Measurements from ENCODE around the gene CCNL1. TPM values are rescaled to one million over a fixed set of nuclear protein-coding genes. Genes with fewer than 3 reads are reported as not detected.

The CCNL1 gene
- total RNA-seq, 4 donors from 2014 or later, result 309 to 477 (median 414) TPM

DNA sequence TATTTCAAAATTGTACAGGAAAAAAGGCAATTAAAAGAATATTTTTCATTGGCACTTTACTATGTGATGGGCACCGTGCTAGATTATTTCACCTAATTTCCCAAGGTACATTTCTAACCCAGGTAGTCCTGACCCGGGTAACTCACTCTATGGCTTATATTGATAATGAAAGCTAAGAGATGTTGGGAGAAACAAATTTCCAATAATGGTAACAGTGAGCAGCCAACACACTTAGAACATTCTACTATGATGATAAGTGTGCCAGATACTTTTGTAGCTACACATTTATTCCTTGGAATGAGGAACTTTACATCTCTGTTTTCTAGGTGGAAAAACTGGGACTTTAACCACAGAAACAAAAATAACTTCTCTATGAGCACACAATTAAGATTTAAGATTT is 7.5 kb downstream of the CCNL1 start:
- TF ChIP-seq POLR2A (IDR thresholded peaks at IDR 0.05), result no peak
- TF ChIP-seq, protein P1, sequence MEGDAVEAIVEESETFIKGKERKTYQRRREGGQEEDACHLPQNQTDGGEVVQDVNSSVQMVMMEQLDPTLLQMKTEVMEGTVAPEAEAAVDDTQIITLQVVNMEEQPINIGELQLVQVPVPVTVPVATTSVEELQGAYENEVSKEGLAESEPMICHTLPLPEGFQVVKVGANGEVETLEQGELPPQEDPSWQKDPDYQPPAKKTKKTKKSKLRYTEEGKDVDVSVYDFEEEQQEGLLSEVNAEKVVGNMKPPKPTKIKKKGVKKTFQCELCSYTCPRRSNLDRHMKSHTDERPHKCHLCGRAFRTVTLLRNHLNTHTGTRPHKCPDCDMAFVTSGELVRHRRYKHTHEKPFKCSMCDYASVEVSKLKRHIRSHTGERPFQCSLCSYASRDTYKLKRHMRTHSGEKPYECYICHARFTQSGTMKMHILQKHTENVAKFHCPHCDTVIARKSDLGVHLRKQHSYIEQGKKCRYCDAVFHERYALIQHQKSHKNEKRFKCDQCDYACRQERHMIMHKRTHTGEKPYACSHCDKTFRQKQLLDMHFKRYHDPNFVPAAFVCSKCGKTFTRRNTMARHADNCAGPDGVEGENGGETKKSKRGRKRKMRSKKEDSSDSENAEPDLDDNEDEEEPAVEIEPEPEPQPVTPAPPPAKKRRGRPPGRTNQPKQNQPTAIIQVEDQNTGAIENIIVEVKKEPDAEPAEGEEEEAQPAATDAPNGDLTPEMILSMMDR (IDR thresholded peaks at IDR 0.05), result no peak
- Histone ChIP-seq H3K4me1 (peaks cover 0 to 39% (median 12%) of the 10 kb centered on the region in 4 donors), H3K4me3 (no peak overlapping the region), H3K27ac (no peak overlapping the region), H3K36me3 (peaks cover 0 to 99% (median 8%) of the 10 kb centered on the region in 3 donors), H3K27me3 (no peaks in the 10 kb centered on the region), H3K9me3 (no peaks in the 10 kb centered on the region)
- DNase-seq, result no peak

DNA sequence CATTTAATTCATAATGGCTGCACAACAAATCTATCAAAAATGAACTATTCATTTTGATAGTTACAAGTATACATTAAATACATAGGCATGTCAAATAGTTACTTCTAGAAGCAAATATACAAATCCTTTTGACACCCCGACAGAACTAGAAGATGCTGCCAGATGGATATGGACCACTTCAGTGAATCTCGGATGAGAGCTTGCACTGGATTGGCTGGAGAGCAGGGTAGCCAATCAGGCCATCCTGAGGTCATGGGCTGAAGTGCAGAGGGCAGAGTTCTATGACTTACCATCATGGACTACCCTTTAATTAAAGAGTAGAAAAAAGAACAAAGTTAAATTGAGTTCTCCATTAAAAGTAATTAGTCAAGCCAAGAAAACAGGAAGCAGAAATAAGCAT is 8.3 kb downstream of the CCNL1 start:
- Histone ChIP-seq H3K27ac (no peak overlapping the region), H3K4me3 (no peak overlapping the region), H3K36me3 (peaks cover 0 to 99% (median 8%) of the 10 kb centered on the region in 3 donors), H3K27me3 (no peaks in the 10 kb centered on the region), H3K9me3 (no peaks in the 10 kb centered on the region), H3K4me1 (peaks cover 0 to 31% (median 10%) of the 10 kb centered on the region in 4 donors)
- DNase-seq, result no peak
- TF ChIP-seq, protein P1 (IDR thresholded peaks at IDR 0.05), result no peak
- no peak for TF ChIP-seq POLR2A (IDR thresholded peaks at IDR 0.05)

DNA sequence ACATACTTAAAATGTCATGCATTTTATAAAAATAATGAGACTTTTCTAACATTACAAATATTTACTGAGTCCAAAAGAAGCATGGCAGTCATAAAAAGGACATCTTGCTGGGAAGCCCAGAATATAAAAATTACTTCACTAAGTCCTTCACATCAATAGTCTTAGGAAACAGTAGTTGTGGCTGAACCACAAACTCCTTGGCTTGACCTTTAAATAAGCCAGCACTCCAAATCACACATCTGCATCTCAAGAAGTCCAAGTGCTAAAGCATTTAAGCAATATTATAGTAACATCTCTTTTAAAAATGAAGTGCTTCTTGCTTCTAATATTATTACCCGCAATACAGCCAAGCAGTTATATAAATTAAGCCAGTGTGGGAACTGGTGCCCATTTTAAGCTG is 8.8 kb downstream of the CCNL1 start:
- Histone ChIP-seq H3K4me1 (peaks cover 0 to 26% (median 7%) of the 10 kb centered on the region in 4 donors), H3K36me3 (peaks cover 0 to 99% (median 8%) of the 10 kb centered on the region in 3 donors), H3K27me3 (no peaks in the 10 kb centered on the region), H3K9me3 (no peaks in the 10 kb centered on the region), H3K27ac (no peak overlapping the region), H3K4me3 (no peak overlapping the region)
- TF ChIP-seq, protein P1 (IDR thresholded peaks at IDR 0.05), result no peak
- TF ChIP-seq POLR2A (IDR thresholded peaks at IDR 0.05), result no peak
- no peak for DNase-seq

DNA sequence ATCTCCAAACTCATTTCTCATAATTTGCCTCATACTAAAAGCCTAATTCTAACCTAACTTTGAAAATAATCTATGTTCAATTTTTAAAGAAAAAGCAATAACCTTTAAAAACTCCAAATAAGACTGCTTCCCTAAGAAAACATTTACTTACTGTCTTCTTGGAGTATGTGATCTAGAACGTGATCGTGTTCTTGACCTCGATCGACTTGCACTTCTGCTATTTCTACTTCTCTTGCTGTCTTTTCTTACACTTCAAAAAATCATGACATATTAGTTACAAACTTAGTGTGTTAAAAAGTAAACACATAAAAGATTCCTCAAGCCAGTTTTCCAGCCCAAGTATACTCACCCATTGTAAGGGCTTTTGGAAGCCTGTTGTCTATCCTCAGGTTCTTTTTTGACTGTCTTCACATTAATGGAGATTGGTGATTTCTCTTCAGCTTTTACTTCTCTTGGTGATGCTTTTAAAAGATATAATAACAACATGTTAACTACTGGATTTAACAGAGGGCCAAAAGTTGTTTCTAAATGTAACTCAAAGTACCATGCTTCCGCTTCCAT is 10.7 kb downstream of the CCNL1 start:
- Histone ChIP-seq H3K27ac (no peak overlapping the region), H3K36me3 (peaks cover 0 to 99% (median 8%) of the 10 kb centered on the region in 3 donors), H3K4me1 (peaks cover 0 to 7% (median 0%) of the 10 kb centered on the region in 4 donors), H3K9me3 (no peaks in the 10 kb centered on the region), H3K4me3 (no peak overlapping the region), H3K27me3 (no peaks in the 10 kb centered on the region)
- no peak for DNase-seq
- TF ChIP-seq, protein P1 (IDR thresholded peaks at IDR 0.05), result no peak
- TF ChIP-seq POLR2A (IDR thresholded peaks at IDR 0.05), result no peak

DNA sequence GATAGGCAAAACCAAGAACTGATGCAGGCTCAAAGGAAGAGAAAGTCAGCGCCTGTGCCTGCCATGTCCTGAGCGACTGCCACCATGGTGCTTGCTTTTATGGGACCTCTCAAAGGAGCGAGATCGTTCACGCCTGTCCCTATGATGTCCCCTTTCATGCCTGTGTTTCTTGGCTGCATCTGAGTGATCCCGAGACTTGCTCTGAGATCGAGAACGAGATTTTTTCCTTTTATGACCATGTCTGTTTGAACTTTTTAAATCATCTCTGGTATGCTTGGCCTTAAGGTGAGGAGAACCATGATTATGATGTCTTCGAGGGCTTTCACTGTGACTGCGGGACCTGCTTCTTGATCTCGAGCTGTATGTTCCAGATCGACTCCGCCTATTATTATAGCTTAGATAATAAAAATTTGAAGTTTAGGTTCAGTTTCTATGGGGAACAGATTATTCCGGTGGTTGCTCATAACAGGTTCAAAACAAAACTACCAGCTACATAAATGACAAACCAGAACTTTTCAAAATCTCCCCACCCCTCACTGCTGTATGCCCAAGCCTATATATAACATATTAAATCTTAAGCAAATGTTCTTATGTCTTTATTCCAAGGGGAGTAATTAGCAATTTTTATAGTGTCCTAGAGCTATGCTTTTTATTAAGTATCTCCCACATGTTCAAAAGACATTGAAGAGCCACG is 11.6 kb downstream of the CCNL1 start:
- Histone ChIP-seq H3K4me1 (no peaks in the 10 kb centered on the region), H3K27ac (no peak overlapping the region), H3K4me3 (no peak overlapping the region), H3K27me3 (no peaks in the 10 kb centered on the region), H3K36me3 (peaks cover 0 to 100% (median 8%) of the 10 kb centered on the region in 3 donors), H3K9me3 (no peaks in the 10 kb centered on the region)
- DNase-seq, result no peak
- no peak for TF ChIP-seq POLR2A (IDR thresholded peaks at IDR 0.05)
- TF ChIP-seq, protein P1 (IDR thresholded peaks at IDR 0.05), result no peak

Measured in Peyer's patch (tissue), 4 donors.